ENCODE data around the gene KCNK17.

KCNK17 gene

DNA sequence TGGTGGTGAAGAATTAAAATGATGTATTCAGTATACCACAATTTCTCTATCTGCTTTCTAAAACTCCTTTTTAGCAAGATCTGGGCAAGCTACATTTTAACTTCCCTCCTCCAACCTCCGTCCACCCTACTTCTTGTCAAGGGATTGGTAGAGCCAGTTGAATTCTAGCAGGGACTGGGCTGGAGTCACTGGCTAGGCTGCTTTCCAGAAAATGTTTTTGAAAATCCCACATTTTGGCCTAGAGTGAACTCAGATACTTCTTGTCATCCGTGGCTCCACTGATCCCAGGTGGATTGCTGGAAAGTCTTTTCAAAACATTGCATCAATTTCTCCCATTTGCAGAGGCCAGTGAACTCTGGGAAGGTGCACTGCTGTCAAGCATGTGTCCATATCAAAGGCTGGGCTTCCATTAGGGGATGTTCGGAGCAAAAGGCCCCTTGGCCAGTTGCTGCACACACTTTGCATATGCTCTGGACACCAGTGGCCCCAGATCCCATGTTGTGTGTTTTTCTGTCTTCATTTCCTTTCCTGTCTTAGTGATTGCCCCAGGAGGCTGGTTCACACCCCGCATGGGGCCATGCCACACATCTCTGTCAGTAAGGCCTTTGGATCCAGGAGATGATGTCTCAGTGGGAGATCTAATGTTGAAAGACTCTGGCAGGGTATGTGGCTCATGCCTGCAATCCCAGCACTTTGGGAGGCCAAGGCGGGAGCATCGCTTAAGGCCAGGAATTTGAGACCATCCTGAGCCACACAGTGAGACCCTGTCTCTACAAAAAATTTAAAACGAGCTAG is 19.6 kb upstream of the KCNK17 start:
- no peaks in the 10 kb centered on the region for H3K36me3 ChIP-seq (ENCODE audit: control insufficient read depth, insufficient read depth, low read length)
- H3K4me1 ChIP-seq, result no peaks in the 10 kb centered on the region
- H3K27ac ChIP-seq, result no peak overlapping the region
- no peak overlapping the region for H3K4me2 ChIP-seq (ENCODE audit: low read length)
- no peaks in the 10 kb centered on the region for H3K79me2 ChIP-seq
- no peak overlapping the region for H2AFZ ChIP-seq
- no peak overlapping the region for H3K4me3 ChIP-seq (ENCODE audit: low read depth, low read length)
- H3K9me3 ChIP-seq (ENCODE audit: control insufficient read depth, low read length), result no peaks in the 10 kb centered on the region
- no peaks in the 10 kb centered on the region for H3K27me3 ChIP-seq (ENCODE audit: control insufficient read depth, insufficient read depth, low read length)
- no peak overlapping the region for H3K9ac ChIP-seq
- TF ChIP-seq, protein P1, sequence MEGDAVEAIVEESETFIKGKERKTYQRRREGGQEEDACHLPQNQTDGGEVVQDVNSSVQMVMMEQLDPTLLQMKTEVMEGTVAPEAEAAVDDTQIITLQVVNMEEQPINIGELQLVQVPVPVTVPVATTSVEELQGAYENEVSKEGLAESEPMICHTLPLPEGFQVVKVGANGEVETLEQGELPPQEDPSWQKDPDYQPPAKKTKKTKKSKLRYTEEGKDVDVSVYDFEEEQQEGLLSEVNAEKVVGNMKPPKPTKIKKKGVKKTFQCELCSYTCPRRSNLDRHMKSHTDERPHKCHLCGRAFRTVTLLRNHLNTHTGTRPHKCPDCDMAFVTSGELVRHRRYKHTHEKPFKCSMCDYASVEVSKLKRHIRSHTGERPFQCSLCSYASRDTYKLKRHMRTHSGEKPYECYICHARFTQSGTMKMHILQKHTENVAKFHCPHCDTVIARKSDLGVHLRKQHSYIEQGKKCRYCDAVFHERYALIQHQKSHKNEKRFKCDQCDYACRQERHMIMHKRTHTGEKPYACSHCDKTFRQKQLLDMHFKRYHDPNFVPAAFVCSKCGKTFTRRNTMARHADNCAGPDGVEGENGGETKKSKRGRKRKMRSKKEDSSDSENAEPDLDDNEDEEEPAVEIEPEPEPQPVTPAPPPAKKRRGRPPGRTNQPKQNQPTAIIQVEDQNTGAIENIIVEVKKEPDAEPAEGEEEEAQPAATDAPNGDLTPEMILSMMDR (IDR thresholded peaks at IDR 0.05), result no peak

DNA sequence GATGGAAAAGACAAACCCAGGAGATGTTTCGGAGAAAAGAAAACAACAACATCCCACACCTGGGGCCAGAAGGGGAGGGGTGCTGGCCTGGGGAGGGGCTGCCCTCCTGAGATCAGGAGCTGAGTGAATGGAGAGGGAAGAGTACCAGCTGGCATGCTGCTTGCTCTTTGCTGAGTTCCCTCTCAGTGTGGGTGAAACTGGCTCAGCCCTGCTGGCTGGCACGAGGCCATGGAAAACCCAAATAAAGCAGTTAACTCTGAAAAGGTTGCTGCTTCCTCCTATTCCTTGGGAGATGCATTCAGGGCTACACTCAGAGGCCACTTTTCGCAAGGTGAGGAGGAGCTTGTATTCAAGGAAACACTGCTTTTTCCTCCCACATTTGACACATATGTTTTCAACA is 16.3 kb upstream of the KCNK17 start:
- Histone ChIP-seq H3K27me3 (ENCODE audit: control insufficient read depth, insufficient read depth, low read length) (no peaks in the 10 kb centered on the region), H3K9ac (no peak overlapping the region), H3K4me3 (ENCODE audit: low read depth, low read length) (no peak overlapping the region), H3K27ac (no peak overlapping the region), H3K79me2 (no peaks in the 10 kb centered on the region), H3K36me3 (ENCODE audit: control insufficient read depth, insufficient read depth, low read length) (no peaks in the 10 kb centered on the region), H3K4me2 (ENCODE audit: low read length) (no peak overlapping the region), H3K9me3 (ENCODE audit: control insufficient read depth, low read length) (no peaks in the 10 kb centered on the region), H3K4me1 (no peaks in the 10 kb centered on the region), H2AFZ (no peak overlapping the region)
- TF ChIP-seq, protein P1 (IDR thresholded peaks at IDR 0.05), result no peak

DNA sequence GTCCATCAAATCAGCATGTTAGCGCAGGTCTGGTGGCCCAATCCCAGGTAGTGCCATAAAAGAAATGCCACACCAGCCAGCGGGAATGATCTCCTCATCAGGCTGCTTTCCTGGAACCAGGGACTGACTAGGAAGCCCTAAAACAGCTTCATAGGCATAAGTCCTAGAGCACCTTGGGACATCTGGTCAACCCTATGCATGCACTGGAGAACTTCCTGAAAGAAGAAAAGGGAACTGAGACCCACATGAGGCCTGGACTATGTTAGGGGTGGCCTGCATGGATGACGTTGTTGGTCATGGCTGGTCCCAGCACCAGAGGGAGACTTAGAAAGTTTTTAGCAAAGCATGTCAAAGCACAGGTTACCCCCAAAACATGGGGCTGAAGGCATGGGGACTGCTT is 15.8 kb upstream of the KCNK17 start:
- H3K27me3 ChIP-seq (ENCODE audit: control insufficient read depth, insufficient read depth, low read length), result no peaks in the 10 kb centered on the region
- H3K36me3 ChIP-seq (ENCODE audit: control insufficient read depth, insufficient read depth, low read length), result no peaks in the 10 kb centered on the region
- H3K9ac ChIP-seq, result no peak overlapping the region
- no peaks in the 10 kb centered on the region for H3K79me2 ChIP-seq
- no peaks in the 10 kb centered on the region for H3K4me1 ChIP-seq
- TF ChIP-seq, protein P1 (IDR thresholded peaks at IDR 0.05), result no peak
- no peaks in the 10 kb centered on the region for H3K9me3 ChIP-seq (ENCODE audit: control insufficient read depth, low read length)
- H3K4me2 ChIP-seq (ENCODE audit: low read length), result no peak overlapping the region
- no peak overlapping the region for H3K27ac ChIP-seq
- H3K4me3 ChIP-seq (ENCODE audit: low read depth, low read length), result no peak overlapping the region
- H2AFZ ChIP-seq, result no peak overlapping the region

DNA sequence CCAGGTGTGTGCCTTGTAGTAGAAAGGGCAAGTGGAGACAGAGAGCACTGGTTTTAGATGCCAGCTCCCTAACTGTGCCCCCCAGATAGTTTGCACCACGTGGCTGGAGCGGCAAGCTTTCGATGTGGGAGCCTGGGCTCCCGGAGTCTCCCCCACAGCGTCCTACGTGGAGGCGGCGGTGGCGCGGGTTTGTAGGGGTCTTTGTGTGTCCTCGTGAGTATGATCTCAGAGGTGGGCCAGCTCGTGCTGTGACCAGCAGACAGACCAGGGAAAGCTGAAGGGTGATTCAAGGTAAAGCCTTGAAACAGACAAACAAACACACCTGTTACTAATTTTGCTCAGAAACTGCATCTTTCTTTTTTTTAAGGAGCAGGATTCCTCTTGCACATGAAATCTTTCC is 13.8 kb upstream of the KCNK17 start:
- no peak overlapping the region for H3K9ac ChIP-seq
- H3K4me3 ChIP-seq (ENCODE audit: low read depth, low read length), result no peak overlapping the region
- no peaks in the 10 kb centered on the region for H3K27me3 ChIP-seq (ENCODE audit: control insufficient read depth, insufficient read depth, low read length)
- H3K4me1 ChIP-seq, result no peaks in the 10 kb centered on the region
- H3K4me2 ChIP-seq (ENCODE audit: low read length), result no peak overlapping the region
- H2AFZ ChIP-seq, result no peak overlapping the region
- H3K9me3 ChIP-seq (ENCODE audit: control insufficient read depth, low read length), result no peaks in the 10 kb centered on the region
- TF ChIP-seq, protein P1 (IDR thresholded peaks at IDR 0.05), result no peak
- no peak overlapping the region for H3K27ac ChIP-seq
- H3K79me2 ChIP-seq, result no peaks in the 10 kb centered on the region
- no peaks in the 10 kb centered on the region for H3K36me3 ChIP-seq (ENCODE audit: control insufficient read depth, insufficient read depth, low read length)

DNA sequence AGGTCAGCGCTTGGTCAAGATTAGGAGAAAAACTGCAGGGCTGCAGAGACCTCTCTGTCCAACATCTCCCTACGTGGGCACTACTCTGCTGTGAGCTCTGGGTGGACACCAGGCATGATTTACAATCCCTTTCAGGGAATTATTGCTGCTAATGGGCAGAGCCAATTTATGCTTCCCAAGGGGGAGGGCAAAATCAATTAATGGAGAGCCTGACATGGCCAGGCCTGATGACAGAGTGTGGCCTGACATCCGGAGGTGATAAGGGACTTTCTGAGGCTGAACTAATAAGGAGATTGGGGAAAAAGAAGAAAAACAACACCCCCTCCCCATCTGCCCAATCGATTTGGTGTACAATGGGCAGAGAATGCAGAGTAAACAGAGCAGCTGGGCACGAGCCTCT is 13.3 kb upstream of the KCNK17 start:
- no peak overlapping the region for H3K9ac ChIP-seq
- H3K4me3 ChIP-seq (ENCODE audit: low read depth, low read length), result no peak overlapping the region
- H3K36me3 ChIP-seq (ENCODE audit: control insufficient read depth, insufficient read depth, low read length), result no peaks in the 10 kb centered on the region
- no peak overlapping the region for H3K27ac ChIP-seq
- no peaks in the 10 kb centered on the region for H3K27me3 ChIP-seq (ENCODE audit: control insufficient read depth, insufficient read depth, low read length)
- H3K9me3 ChIP-seq (ENCODE audit: control insufficient read depth, low read length), result no peaks in the 10 kb centered on the region
- H3K4me2 ChIP-seq (ENCODE audit: low read length), result no peak overlapping the region
- no peaks in the 10 kb centered on the region for H3K79me2 ChIP-seq
- H2AFZ ChIP-seq, result no peak overlapping the region
- TF ChIP-seq, protein P1 (IDR thresholded peaks at IDR 0.05), result no peak
- no peaks in the 10 kb centered on the region for H3K4me1 ChIP-seq
